ENCODE measurements around the gene KRT26. TPM values are rescaled to one million over a fixed set of nuclear protein-coding genes. Genes with fewer than 3 reads are reported as not detected.

The KRT26 gene
- polyA plus RNA-seq, 2 of the 4 experiments (the other 2 are of a cell fraction), result not detected

DNA sequence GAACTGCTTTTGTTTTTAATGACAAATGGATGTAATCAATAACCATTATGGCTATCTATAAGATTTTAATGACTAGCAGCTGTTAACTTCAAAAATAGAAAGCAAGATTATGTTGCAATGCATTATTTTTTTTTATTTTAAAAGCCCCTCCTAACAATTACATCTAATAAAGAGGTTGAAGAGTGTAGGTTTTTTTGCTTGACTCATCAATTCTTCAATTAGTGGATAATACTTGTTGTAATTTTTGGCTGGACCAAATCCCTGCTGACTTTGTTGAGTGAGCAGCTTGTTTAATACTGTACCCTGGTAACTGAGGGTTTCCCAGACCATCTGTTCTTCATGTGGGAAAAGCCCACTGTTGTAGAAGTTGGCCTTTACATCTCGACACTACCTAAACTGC, 41.0 kb downstream of the KRT26 start:
- no peak overlapping the region for H3K4me3 ChIP-seq
- TF ChIP-seq ZFP36 (IDR thresholded peaks at IDR 0.05; ENCODE audit: borderline replicate concordance, partially characterized antibody), result no peak
- peak; percentile 87 for TF ChIP-seq MAFK (IDR thresholded peaks at IDR 0.05; ENCODE audit: partially characterized antibody)
- TF ChIP-seq RARB (CRISPR knock-in tag; IDR thresholded peaks at IDR 0.05), result no peak
- TF ChIP-seq RFX5 (IDR thresholded peaks at IDR 0.05), result no peak
- 9% methylated on average over 1 of the region's 1 CpG for WGBS (ENCODE audit: missing lambda C conversion rate)
- DNase-seq (ENCODE audit: low read depth in 1 of 2, low spot score in 1 of 2) (no peak), ATAC-seq (no peak), FAIRE-seq (peak; percentile 32)
- H3K27ac ChIP-seq, result no peak overlapping the region
- H3K9me3 ChIP-seq, result 0 out of 3 replicates have a peak, but pooled peaks cover 2% of the 10 kb centered on the region
- no peak overlapping the region for H3K4me2 ChIP-seq
- CTCF ChIA-PET, result interaction anchor here (1.1 to 2.1 kb wide), 4 partner anchors 25 to 111 kb away, joined by 3 to 7 read pairs (median 4); no protein-coding TSS in a partner anchor
- H3K4me1 ChIP-seq, result no peaks in the 10 kb centered on the region
- POLR2A ChIA-PET, result no interaction called here

DNA sequence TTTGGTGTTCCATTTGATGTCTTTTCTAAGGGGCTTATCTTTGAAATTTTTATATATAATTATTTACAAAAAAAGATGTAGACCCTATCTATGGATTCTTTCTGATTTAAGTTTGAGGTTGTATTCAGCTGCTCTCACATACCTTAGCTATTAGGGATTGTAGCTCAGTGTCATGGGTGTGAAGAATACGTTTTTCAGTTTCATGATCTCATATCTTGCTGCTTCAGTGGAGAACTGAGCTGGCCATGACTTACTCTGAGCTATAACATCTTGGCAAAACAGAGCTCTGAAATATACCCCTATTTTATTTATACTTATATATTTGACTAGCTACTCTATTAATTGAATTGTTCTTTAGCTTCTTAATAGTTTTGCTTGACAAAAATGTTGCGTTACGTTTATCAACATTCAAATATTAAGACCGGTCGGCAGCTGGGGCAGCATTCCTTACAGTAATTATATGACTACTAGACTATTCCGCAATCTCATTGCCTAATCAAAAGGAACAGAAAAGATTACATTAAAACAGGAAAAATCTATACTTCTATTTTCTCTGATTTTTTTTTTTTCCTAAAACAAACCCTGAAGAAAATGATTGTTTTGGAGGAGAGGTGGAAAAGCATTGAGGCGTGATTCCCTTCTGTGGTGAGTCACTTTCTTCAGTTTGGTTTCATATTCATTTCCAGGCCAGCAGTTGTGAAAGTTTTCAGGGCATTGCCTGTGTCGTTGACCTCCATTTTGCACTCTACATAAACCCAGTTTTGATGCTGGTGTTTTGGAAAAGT, 44.4 kb downstream of the KRT26 start:
- Histone ChIP-seq H3K9me3 (0 out of 3 replicates have a peak, but pooled peaks cover 2% of the 10 kb centered on the region), H3K4me1 (peaks cover 3% of the 10 kb centered on the region), H3K4me2 (no peak overlapping the region), H3K4me3 (no peak overlapping the region), H3K27ac (no peak overlapping the region)
- ChIA-PET CTCF (interaction anchor here (1.0 kb wide), 1 partner anchor 108 kb away, joined by 5 read pairs; no protein-coding TSS in a partner anchor), POLR2A (no interaction called here)
- WGBS (ENCODE audit: missing lambda C conversion rate), result 64% methylated on average over 8 of the region's 8 CpGs
- no peak for TF ChIP-seq TP53 (CRISPR knock-in tag; IDR thresholded peaks at IDR 0.05)
- TF ChIP-seq MAZ (IDR thresholded peaks at IDR 0.05; ENCODE audit: borderline replicate concordance, low read depth, low read length), result no peak
- TF ChIP-seq, protein P1, sequence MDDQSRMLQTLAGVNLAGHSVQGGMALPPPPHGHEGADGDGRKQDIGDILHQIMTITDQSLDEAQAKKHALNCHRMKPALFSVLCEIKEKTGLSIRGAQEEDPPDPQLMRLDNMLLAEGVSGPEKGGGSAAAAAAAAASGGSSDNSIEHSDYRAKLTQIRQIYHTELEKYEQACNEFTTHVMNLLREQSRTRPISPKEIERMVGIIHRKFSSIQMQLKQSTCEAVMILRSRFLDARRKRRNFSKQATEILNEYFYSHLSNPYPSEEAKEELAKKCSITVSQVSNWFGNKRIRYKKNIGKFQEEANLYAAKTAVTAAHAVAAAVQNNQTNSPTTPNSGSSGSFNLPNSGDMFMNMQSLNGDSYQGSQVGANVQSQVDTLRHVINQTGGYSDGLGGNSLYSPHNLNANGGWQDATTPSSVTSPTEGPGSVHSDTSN (IDR thresholded peaks at IDR 0.05), result no peak
- TF ChIP-seq, protein P2, sequence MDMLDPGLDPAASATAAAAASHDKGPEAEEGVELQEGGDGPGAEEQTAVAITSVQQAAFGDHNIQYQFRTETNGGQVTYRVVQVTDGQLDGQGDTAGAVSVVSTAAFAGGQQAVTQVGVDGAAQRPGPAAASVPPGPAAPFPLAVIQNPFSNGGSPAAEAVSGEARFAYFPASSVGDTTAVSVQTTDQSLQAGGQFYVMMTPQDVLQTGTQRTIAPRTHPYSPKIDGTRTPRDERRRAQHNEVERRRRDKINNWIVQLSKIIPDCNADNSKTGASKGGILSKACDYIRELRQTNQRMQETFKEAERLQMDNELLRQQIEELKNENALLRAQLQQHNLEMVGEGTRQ (IDR thresholded peaks at IDR 0.05), result no peak
- peak in 1 of 2 experiments; percentile 15; a peak in 1 of 4 replicates for TF ChIP-seq CEBPB (IDR thresholded peaks at IDR 0.05)
- no peak for TF ChIP-seq RFX5 (IDR thresholded peaks at IDR 0.05)
- FAIRE-seq (no peak), DNase-seq (ENCODE audit: low read depth in 1 of 2, low spot score in 1 of 2) (no peak), ATAC-seq (no peak)

DNA sequence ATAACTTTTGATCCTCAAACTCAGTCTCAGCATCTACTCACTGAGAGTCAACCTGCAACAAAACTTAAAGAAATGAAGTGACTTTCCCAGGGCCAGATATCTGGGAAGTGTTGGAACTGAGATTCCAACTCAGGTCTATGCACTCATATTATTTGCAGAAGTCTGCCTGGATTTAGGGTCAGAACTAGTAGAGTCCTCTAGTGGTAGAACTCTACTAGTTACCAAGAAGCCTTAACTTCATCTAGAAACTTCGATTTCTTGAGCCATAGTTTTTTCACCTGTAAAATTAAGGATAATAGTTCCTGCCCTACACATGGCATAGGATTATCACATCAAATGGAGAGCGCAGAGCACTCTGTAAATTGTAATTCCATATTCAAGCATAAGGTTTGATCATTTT, 45.1 kb downstream of the KRT26 start:
- Histone ChIP-seq H3K4me2 (no peak overlapping the region), H3K4me3 (no peak overlapping the region), H3K4me1 (peaks cover 10% of the 10 kb centered on the region), H3K9me3 (0 out of 3 replicates have a peak, but pooled peaks cover 2% of the 10 kb centered on the region), H3K27ac (no peak overlapping the region)
- ATAC-seq (peak; percentile 61 to 71; a peak in 3 of 6 replicates), FAIRE-seq (no peak), DNase-seq (ENCODE audit: low read depth in 1 of 2, low spot score in 1 of 2) (peak in 1 of 2 experiments; percentile 20)
- 64% methylated on average over 2 of the region's 2 CpGs for WGBS (ENCODE audit: missing lambda C conversion rate)
- CTCF ChIA-PET, result interaction anchor here (1.0 kb wide), 1 partner anchor 107 kb away, joined by 5 read pairs; no protein-coding TSS in a partner anchor
- POLR2A ChIA-PET, result no interaction called here
- no peak for TF ChIP-seq HOXB13 (CRISPR knock-in tag; IDR thresholded peaks at IDR 0.05; ENCODE audit: low read depth)
- no peak for TF ChIP-seq CBX8 (IDR thresholded peaks at IDR 0.05)
- TF ChIP-seq SMC3 (IDR thresholded peaks at IDR 0.05), result peak; percentile 55; the same call in 2 of the 3 replicates
- no peak for TF ChIP-seq RARB (CRISPR knock-in tag; IDR thresholded peaks at IDR 0.05)
- TF ChIP-seq RAD21 (conservative IDR thresholded peaks at IDR 0.05 in 1 of 2, IDR thresholded peaks at IDR 0.05 in 1 of 2), result peak; percentile 45; a peak in 4 of 5 replicates
- no peak for TF ChIP-seq JUNB (IDR thresholded peaks at IDR 0.05)
- no peak for TF ChIP-seq FOXS1 (CRISPR knock-in tag; IDR thresholded peaks at IDR 0.05)
- no peak for TF ChIP-seq RCOR1 (IDR thresholded peaks at IDR 0.05; ENCODE audit: low read depth, low read length)
- TF ChIP-seq, protein P3, sequence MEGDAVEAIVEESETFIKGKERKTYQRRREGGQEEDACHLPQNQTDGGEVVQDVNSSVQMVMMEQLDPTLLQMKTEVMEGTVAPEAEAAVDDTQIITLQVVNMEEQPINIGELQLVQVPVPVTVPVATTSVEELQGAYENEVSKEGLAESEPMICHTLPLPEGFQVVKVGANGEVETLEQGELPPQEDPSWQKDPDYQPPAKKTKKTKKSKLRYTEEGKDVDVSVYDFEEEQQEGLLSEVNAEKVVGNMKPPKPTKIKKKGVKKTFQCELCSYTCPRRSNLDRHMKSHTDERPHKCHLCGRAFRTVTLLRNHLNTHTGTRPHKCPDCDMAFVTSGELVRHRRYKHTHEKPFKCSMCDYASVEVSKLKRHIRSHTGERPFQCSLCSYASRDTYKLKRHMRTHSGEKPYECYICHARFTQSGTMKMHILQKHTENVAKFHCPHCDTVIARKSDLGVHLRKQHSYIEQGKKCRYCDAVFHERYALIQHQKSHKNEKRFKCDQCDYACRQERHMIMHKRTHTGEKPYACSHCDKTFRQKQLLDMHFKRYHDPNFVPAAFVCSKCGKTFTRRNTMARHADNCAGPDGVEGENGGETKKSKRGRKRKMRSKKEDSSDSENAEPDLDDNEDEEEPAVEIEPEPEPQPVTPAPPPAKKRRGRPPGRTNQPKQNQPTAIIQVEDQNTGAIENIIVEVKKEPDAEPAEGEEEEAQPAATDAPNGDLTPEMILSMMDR (IDR thresholded peaks at IDR 0.05), result peak; percentile 53
- no peak for TF ChIP-seq NFE2L2 (conservative IDR thresholded peaks at IDR 0.05; ENCODE audit: low read length)
- TF ChIP-seq, protein P2 (IDR thresholded peaks at IDR 0.05), result no peak
- TF ChIP-seq, protein P4, sequence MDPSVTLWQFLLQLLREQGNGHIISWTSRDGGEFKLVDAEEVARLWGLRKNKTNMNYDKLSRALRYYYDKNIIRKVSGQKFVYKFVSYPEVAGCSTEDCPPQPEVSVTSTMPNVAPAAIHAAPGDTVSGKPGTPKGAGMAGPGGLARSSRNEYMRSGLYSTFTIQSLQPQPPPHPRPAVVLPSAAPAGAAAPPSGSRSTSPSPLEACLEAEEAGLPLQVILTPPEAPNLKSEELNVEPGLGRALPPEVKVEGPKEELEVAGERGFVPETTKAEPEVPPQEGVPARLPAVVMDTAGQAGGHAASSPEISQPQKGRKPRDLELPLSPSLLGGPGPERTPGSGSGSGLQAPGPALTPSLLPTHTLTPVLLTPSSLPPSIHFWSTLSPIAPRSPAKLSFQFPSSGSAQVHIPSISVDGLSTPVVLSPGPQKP (IDR thresholded peaks at IDR 0.05; ENCODE audit: low read depth, low read length), result no peak
- no peak for TF ChIP-seq CBX2 (IDR thresholded peaks at IDR 0.05; ENCODE audit: borderline replicate concordance, low read depth)
- TF ChIP-seq POLR2AphosphoS2 (conservative IDR thresholded peaks at IDR 0.05; ENCODE audit: low read length), result no peak
- TF ChIP-seq ZC3H11A (IDR thresholded peaks at IDR 0.05), result no peak

Measured in A549 (cell line).